ENCODE measurements around the gene AFF3.
"Not testable (repeated sequence)": the region's sequence is repeated elsewhere in the genome, so short reads cannot be mapped to it uniquely, and the experiment has no call there.

AFF3 gene

DNA sequence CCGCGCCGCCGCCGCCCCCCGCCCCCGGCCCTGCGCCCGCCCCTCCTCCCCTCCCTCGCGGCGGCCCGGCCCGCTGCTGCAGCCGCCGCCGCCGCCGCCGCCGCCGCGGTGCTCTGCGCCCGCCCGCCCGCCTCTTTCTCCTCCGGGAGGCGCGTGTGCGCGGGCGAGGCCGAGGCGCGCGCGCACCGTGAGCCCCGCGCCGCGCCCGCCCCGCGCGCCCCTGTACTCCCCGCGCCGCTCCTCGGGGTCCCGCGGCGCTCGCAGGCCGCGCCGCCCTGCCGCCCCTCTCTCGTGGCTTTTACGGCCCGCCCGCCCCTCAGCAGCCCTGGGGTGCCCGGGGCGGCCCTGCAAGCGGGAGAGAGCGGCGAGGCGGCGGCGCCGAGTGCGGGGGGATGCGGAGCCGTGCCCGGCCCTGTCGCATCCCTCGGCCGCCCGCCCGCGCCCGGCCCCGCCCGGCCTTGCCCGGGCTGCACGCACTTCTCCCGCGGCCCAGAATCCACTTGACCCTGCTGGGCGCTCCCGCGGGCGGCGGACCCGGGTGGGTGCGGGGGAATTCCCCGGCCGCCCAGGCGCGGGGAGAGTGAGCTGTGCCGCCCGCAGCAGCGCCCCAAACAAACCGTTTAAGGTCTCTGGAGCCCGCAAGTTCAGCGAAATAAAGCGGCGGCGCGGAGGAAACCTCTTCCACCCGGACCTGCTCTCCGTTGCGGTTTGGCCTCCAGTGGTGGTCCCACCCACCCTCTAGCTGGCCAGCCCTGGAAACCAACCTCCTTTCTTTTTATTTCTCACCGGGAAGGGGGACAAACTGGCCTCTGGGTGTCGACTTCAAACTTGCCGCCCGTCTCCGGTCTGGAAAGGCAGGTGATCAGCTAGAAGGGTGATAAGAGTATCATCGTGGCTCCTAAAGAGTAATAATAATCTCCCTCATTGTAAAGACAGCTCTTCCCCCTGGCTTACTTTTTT lies 37.4 kb downstream of the AFF3 start:
- DNase-seq, result peak; percentile 56

DNA sequence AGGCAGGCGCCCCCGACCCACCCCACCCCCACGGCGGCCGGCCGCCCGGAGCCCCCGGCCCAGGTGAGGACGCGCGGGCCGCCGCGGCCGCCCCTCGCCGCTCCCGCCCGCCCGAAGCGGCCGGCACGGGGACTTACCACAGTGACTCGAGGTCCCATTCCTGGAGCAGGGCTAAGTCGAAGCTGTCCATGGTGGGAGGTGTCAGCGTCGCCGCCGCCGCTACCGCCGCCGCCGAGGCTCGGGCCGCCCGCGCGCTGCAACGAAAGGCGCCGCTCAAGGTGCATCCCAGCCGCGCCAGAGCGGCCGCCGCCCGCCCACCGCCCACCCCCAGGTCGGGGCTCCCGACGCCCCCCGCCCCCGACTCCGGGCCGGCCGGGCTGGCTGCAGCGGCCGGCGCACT lies 38.1 kb downstream of the AFF3 start:
- DNase-seq, result not testable (repeated sequence)

DNA sequence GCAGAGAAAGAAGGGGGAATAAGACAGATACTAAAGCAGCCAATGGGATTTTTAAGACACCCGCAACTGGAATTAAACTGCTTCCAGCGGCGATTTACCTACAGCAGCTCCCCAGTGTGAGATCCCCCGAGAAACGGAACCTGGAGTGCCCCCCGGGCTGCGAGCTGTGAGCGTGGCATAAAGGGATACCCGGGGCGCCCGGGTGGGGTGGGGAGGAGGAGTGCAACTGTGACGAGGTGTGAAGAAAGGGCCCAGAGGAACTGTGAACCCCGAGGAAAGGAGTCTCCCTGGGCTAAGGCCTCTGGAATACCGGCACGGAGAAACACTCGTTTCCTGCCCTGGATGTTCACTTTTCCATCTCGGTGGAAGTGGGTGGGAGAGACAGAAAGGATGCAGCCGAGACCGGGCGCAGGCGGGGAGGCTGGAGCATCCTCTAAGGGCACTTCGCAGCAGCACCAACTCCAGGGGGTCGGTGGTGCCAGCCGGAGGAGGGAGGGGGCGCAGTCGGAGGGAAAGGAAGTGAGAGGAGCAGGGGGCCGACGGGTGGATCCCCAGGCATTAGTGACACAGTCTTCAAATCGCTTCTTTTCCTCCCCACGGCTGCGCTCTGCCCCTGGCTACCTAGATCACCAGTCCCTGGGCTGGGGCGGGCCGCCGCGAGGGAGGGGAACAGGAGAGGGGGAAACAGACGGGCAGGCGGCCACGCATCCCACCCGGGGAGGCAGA lies 38.7 kb downstream of the AFF3 start:
- not testable (repeated sequence) for DNase-seq

DNA sequence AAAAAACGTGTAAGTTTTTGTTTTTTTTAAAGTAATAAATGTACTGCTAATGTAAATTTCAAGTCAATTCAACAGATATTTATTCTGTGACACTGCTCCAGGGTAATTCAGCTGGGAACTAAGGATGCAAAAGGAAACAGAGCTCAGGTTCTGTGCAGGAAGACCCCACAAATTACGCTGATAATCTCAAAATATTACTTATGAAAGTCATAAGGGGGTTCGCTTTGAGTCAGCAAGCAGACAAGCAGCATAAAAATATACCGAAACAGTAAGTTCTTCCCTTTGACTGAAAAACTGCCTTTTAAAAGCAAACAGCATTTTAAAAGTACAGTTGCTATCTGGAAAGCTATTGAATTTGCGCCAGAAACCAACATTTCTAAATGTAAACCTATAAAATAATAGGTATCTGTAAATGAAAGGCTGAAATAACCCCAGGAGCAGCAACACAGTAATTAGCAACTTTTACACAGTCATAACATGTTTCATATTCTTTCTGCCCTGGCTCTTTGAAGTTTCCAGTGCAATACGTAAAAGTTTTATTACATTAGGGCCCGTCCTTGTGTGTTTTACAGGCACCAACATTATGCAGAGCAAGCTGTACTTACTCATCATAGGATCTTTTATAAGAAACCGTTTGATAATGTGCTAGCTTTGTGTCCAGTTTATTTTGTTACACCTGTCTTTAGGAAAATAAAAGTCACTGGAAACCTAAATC lies 39.8 kb downstream of the AFF3 start:
- DNase-seq, result not testable (repeated sequence)

- not testable (repeated sequence) for DNase-seq
Observed at GRCh38 chr2:100098855-100099254, 43.5 kb downstream of the AFF3 start.

- DNase-seq, result not testable (repeated sequence)
Observed at GRCh38 chr2:100097611-100098294, 44.6 kb downstream of the AFF3 start.

- DNase-seq, result not testable (repeated sequence)
Observed at GRCh38 chr2:100095845-100096244, 46.5 kb downstream of the AFF3 start.

- not testable (repeated sequence) for DNase-seq
Observed at GRCh38 chr2:100091807-100092206, 50.6 kb downstream of the AFF3 start.

- not testable (repeated sequence) for DNase-seq
Observed at GRCh38 chr2:100085744-100086143, 56.6 kb downstream of the AFF3 start.

DNA sequence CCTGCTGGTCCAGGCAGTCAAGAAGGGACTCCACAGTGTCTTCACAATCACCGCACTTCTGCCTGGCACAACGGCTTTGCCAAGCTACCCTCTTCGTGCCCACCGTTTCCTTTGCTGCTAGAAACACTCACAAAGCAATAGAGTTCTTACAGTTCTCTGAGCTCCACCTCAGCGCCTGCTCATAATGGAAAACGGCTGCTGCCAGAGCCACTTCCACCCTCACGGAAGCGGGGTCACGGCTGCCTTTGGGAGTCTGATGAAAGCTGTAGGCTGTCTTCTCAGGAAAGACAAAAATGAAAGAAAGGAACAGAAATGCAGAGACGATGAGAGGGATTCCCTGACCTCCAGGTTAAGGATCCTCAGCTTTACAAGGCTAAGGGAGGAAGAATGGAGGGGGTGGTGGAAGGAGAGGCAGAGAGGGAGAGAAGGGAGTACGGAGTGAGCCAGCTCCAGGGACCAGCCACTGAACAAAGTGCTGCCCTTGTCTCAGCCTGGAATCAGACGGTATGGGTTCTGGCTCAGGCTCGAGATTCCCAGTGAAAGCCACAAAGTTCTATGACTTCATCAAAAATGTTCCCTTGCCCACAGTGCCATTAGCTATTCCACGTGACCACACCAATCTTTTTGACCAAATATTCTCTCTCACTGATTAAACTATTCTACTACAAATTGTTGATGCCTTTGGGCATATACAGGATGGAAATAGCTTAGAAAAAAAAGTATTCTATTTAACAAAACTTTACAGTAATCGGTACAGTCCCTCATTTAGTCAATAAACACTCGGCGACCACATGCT lies 58.8 kb downstream of the AFF3 start:
- not testable (repeated sequence) for DNase-seq

DNA sequence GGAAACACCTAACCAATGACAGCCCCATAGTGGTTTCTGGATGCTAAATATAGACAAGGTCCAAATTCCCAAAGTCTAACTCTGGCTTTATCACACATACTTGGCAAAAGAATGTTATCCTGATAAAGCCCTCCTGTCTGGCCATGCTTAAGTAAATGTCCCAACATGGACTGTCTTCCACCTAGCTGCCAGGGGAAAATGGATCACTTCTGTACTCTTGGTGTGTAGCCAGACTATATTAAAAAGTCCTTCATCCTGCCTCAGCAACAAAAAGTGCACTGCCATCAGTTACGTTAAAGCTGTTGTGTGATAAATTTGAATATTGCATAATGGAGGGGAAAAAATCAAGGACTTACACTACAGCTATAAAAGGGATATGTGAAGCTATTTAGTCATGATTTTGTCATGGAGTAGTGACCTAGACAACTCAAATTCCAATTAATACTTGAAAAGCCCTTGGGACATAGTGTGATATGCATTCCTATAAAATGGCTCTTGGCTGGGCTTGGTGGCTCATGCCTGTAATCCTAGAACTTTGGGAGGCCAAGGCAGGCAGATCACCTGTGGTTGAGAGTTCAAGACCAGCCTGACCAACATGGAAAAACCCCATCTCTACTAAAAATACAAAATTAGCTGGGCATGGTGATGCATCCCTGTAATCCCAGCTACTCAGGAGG lies 60.0 kb downstream of the AFF3 start:
- DNase-seq, result not testable (repeated sequence)

GRCh38 chr2:100077935-100078334 lies 64.5 kb downstream of the AFF3 start:
- no peak for DNase-seq

DNA sequence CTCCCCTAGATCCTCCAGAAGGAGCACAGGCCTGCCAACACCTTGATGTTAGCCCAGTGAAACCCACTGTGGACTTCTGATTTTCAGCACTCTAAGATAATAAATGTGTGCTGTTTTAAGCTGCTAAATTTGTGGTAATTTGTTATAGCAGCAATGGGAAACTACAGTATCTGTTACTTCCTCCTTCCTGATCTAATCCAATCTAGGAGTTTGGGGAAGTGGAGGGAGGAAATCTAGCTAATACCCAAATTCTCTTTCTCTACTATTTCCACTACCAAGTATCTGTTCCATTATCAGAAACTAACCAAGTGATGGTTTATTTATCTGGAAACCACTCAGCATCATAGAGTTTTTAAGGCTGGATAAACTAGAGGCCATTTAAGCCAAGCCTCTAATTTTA lies 64.9 kb downstream of the AFF3 start:
- no peak for DNase-seq

DNA sequence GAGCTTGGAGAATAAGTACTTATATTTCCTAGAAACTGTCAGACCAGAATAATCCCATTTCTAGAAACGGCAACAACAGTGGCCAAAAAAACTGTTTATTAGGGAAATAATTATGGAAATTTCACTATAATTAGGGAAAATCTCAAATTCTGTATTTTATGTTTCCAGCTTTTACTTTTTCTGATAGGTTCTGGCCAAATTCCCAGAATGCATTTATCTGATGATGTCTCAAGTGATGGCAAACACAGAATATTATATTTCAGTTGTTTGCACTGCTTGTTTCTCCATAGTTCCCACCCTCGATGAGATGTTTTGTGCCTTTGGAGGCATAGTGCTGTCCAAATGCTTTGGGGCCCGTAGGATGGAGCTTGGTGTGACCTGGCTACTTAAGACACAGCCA lies 66.9 kb downstream of the AFF3 start:
- DNase-seq, result no peak

GRCh38 chr2:100073110-100073509 lies 69.3 kb downstream of the AFF3 start:
- no peak for DNase-seq

DNA sequence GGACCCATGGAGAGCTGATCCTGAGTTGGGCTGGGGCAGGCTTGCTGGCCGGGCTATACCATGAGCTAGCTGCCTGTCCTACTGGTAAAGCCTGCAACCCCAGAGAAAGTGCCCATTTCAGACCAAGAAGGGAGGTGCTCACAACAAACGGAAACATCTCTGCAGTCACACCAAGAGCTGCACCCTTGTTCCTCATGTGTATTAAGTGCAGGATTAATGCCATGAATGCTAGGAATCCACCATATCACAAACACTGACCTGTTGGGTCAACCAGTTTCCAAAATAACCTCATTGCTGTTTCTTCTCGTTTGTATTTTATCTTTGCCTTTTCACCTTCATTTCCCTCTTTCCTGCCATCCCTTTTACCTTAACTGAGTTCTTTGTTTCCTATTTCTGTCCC lies 69.9 kb downstream of the AFF3 start:
- no peak for DNase-seq

DNA sequence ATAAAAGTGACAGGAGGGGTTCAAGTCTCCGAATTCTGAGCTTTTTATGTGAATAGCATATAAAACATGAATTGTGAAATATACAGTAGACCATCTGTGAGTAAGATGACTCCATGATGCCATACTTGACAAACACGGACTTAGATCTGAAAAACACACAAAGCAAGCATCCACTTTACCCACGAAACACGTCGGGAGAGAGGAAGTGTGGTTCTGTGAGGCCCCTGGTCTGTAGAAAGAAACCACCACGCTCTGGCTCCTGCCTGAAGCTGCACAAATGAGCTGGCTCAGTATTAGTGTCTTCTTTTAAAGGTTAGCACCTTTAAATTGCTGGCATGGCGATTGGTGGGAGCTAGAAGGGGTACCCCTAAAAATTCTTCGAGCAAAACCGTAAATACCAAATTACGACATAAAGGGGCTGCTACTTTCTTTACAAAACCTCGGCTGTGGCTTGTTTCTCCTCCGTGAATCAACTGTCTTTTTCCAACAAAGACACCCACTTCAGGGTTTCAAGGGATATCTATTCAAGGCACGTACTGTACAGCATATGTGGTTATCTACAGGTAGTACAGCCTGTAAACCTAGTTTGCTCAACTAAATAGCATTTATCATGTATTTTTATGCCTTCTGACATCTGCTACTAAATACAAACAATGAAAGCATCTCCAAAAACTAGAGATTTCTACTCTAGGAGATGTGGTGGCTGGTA lies 70.9 kb downstream of the AFF3 start:
- DNase-seq, result no peak

DNA sequence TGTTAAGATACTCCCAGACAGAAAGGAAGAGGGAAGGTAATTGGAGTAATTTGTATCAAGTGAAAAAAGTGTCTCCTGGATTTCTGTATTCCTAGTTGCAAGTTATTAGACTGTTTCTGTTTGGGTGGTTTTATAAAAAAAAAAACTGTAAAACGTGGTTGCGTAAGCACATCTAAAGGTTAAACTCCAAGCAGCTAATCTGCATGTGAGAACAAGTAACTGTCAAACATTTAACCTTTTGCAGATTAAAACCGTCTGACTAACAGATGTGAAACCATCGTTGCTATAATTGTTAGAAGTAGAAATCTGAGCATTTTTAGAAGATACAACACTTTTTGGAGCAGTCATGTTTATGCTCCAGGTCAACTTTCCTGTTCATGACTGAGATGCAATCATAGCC lies 72.3 kb downstream of the AFF3 start:
- no peak for DNase-seq

- DNase-seq, result no peak
Observed at GRCh38 chr2:100068395-100068794, 74.0 kb downstream of the AFF3 start.

- DNase-seq, result no peak
Observed at GRCh38 chr2:100067784-100068183, 74.6 kb downstream of the AFF3 start.
